NT2/D1 (cell line): ENCODE results near the gene ATP6V1G2.
"Not testable (repeated sequence)": the region's sequence is repeated elsewhere in the genome, so short reads cannot be mapped to it uniquely, and the experiment has no call there.

Source experiments
- YY1 ChIP-seq: IDR thresholded peaks from 2 replicates; pipeline ENCODE4 v1.6.1; 2011; ENCODE audit not compliant: insufficient read length, insufficient read depth
- ZNF274 ChIP-seq: IDR thresholded peaks from 2 replicates; pipeline ENCODE4 v1.6.1; 2011; ENCODE audit warnings: mild to moderate bottlenecking, low read depth, low read length

GRCh38 chr6:31551371-31551770 is 5.0 kb upstream of the ATP6V1G2 start:
- TF ChIP-seq ZNF274, YY1: not testable (repeated sequence)
